Measurements from ENCODE around the gene AP2B1. TPM values are rescaled to one million over a fixed set of nuclear protein-coding genes. Genes with fewer than 3 reads are reported as not detected.
A peak's percentile ranks its signal among the peaks of the same experiment; 100 is the strongest.

The AP2B1 gene
- total RNA-seq, 1 experiment from 2014 or later: 82.7 TPM

DNA sequence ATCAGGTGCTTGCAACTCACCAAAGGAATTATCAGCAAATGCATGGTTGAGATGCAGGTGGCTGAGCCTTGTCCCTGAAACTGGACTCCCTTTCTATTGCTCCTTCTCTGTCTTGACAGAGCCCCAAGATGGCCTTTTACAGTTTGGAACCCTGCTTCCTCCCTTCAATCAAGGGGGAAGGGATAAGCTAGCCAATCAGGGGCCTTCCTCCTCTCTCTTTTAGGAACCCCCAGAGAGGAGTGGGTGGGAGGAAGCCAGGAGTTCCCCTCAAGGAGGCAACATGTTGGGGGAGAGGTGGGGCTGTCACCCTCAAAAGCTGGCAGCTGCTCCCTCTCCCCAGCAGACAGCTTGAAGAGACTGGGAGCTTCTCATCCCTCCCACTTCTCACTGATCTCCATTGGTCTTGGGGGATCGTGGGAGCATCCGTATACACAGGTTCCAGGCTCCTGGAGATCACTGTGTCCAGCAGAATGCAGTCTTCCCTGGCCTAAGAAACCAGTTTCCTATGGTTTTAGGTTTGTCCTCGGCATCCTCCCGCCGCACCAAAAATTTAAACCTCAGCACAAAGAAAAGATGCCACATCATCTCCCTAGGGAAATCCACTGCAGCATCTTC is 151.5 kb downstream of the AP2B1 start:
- H3K4me2 ChIP-seq (ENCODE audit: low read depth, low read length, poor library complexity, severe bottlenecking): no peak overlapping the region
- no peak overlapping the region for H3K27ac ChIP-seq (ENCODE audit: low read length)
- no peaks in the 10 kb centered on the region for H3K4me1 ChIP-seq (ENCODE audit: low read length)
- no peaks in the 10 kb centered on the region for H3K9me3 ChIP-seq (ENCODE audit: low read length)
- H3K9ac ChIP-seq (ENCODE audit: low read length): no peak overlapping the region
- 0 out of 2 replicates have a peak, but pooled peaks cover 3% of the 10 kb centered on the region for H4K20me1 ChIP-seq (ENCODE audit: insufficient read depth, low read depth, low read length)
- no peaks in the 10 kb centered on the region for H3K36me3 ChIP-seq (ENCODE audit: insufficient read depth, low read length)
- no peak overlapping the region for H3K4me3 ChIP-seq (ENCODE audit: low read length)
- no peaks in the 10 kb centered on the region for H3K9me2 ChIP-seq (replicated peaks; ENCODE audit: insufficient read depth, low read length)
- DNase-seq: no peak
- H3K79me2 ChIP-seq (ENCODE audit: low read length): no peaks in the 10 kb centered on the region
- H2AFZ ChIP-seq (ENCODE audit: low read length): no peak overlapping the region
- no peaks in the 10 kb centered on the region for H3K27me3 ChIP-seq (ENCODE audit: low read length)

DNA sequence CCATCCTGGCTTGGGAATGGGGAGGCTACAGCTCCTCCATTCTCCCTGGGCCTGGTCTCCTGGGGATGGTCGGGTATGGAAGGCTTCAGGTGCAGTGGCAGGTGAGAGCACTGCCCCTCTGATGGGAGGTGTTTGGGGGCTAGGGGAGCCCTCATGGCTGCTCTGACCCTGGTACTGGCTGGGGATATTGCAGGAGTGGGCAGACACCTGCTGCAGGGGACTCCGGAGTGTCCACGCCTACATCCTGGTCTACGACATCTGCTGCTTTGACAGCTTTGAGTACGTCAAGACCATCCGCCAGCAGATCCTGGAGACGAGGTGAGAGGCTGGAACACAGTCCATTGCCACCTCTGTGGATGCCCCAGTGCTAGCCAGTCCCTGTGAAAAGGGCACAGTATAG is 153.1 kb downstream of the AP2B1 start:
- H3K9ac ChIP-seq (ENCODE audit: low read length): no peak overlapping the region
- no peaks in the 10 kb centered on the region for H3K9me3 ChIP-seq (ENCODE audit: low read length)
- no peak for DNase-seq
- 0 out of 2 replicates have a peak, but pooled peaks cover 4% of the 10 kb centered on the region for H4K20me1 ChIP-seq (ENCODE audit: insufficient read depth, low read depth, low read length)
- H3K27ac ChIP-seq (ENCODE audit: low read length): no peak overlapping the region
- H3K36me3 ChIP-seq (ENCODE audit: insufficient read depth, low read length): no peaks in the 10 kb centered on the region
- H3K27me3 ChIP-seq (ENCODE audit: low read length): no peaks in the 10 kb centered on the region
- no peaks in the 10 kb centered on the region for H3K4me1 ChIP-seq (ENCODE audit: low read length)
- no peaks in the 10 kb centered on the region for H3K9me2 ChIP-seq (replicated peaks; ENCODE audit: insufficient read depth, low read length)
- no peak overlapping the region for H3K4me2 ChIP-seq (ENCODE audit: low read depth, low read length, poor library complexity, severe bottlenecking)
- H3K79me2 ChIP-seq (ENCODE audit: low read length): no peaks in the 10 kb centered on the region
- H2AFZ ChIP-seq (ENCODE audit: low read length): no peak overlapping the region
- no peak overlapping the region for H3K4me3 ChIP-seq (ENCODE audit: low read length)

DNA sequence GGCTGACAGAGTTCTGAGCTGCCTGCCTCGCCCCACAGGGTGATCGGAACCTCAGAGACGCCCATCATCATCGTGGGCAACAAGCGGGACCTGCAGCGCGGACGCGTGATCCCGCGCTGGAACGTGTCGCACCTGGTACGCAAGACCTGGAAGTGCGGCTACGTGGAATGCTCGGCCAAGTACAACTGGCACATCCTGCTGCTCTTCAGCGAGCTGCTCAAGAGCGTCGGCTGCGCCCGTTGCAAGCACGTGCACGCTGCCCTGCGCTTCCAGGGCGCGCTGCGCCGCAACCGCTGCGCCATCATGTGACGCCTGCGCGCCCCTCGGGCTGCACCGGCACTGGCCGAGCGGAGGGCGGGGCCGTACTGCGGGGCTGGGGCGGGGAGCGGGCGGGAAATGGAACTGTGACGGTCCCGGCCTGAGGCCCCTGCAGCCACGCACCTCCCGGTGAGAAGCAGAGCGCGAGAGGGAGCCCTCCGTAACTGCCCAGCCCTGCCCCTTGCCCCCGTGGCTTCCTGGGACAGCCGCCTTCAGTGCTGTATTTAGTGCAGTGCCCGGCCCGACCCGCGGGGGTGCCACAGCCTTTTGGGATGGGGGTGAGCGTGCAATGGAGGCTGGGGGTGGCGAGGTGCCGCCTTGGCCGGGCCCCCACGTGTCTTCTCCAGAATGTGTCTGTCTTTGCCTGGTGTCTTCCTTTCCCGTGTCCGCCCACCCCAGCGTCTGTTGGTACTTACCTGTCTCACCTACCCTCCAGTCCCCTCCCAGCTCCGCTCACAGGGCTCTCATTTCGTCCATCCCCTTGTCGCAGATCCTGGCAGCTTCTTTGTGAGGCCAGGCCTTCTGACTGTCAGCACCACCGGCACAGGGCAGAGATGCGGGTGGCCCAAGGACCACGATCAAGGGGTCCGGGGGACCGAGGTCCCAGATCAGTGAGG is 154.1 kb downstream of the AP2B1 start:
- H2AFZ ChIP-seq (ENCODE audit: low read length): no peak overlapping the region
- H4K20me1 ChIP-seq (ENCODE audit: insufficient read depth, low read depth, low read length): 0 out of 2 replicates have a peak, but pooled peaks cover 4% of the 10 kb centered on the region
- no peak overlapping the region for H3K4me2 ChIP-seq (ENCODE audit: low read depth, low read length, poor library complexity, severe bottlenecking)
- no peaks in the 10 kb centered on the region for H3K79me2 ChIP-seq (ENCODE audit: low read length)
- H3K9me3 ChIP-seq (ENCODE audit: low read length): no peaks in the 10 kb centered on the region
- H3K9ac ChIP-seq (ENCODE audit: low read length): no peak overlapping the region
- no peak for DNase-seq
- no peaks in the 10 kb centered on the region for H3K9me2 ChIP-seq (replicated peaks; ENCODE audit: insufficient read depth, low read length)
- no peaks in the 10 kb centered on the region for H3K36me3 ChIP-seq (ENCODE audit: insufficient read depth, low read length)
- H3K27ac ChIP-seq (ENCODE audit: low read length): no peak overlapping the region
- H3K4me3 ChIP-seq (ENCODE audit: low read length): no peak overlapping the region
- H3K27me3 ChIP-seq (ENCODE audit: low read length): no peaks in the 10 kb centered on the region
- H3K4me1 ChIP-seq (ENCODE audit: low read length): no peaks in the 10 kb centered on the region

GRCh38 chr17:35742496-35742895 is 155.4 kb downstream of the AP2B1 start:
- no peak overlapping the region for H3K9ac ChIP-seq (ENCODE audit: low read length)
- no peak overlapping the region for H3K4me2 ChIP-seq (ENCODE audit: low read depth, low read length, poor library complexity, severe bottlenecking)
- H3K27me3 ChIP-seq (ENCODE audit: low read length): no peaks in the 10 kb centered on the region
- no peaks in the 10 kb centered on the region for H3K36me3 ChIP-seq (ENCODE audit: insufficient read depth, low read length)
- H2AFZ ChIP-seq (ENCODE audit: low read length): no peak overlapping the region
- DNase-seq: no peak
- no peaks in the 10 kb centered on the region for H3K79me2 ChIP-seq (ENCODE audit: low read length)
- no peaks in the 10 kb centered on the region for H3K9me2 ChIP-seq (replicated peaks; ENCODE audit: insufficient read depth, low read length)
- no peak overlapping the region for H3K4me3 ChIP-seq (ENCODE audit: low read length)
- H3K27ac ChIP-seq (ENCODE audit: low read length): no peak overlapping the region
- H3K4me1 ChIP-seq (ENCODE audit: low read length): no peaks in the 10 kb centered on the region
- 0 out of 2 replicates have a peak, but pooled peaks cover 4% of the 10 kb centered on the region for H4K20me1 ChIP-seq (ENCODE audit: insufficient read depth, low read depth, low read length)
- no peaks in the 10 kb centered on the region for H3K9me3 ChIP-seq (ENCODE audit: low read length)

DNA sequence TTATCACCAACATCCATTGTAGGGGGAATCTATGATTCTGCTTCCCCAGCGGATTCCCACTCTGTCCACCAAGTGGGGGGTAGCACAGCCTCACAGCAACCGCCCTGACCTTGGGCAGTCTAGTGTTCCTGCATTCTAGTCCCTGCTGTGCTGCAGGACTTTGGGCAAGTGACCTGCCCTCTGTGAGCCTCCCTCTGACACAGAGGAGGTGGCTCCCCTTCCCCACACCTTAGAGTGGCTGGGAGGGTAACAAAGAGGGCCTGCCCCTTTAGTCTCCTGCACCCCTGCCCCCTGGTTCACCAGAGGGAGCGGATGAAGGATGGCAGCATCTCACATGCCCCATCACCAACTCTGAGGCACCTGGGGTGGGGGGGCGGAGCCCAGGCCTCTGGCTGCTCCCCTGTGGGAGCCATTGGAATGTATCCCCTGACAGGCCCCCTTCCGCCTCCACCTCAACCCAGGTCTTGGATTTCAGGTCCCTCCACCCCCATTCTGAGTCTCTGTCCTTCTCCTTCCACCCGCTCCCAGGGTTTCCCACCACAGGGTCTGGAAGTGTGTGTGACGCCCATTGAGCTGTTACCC is 155.9 kb downstream of the AP2B1 start:
- H3K36me3 ChIP-seq (ENCODE audit: insufficient read depth, low read length): no peaks in the 10 kb centered on the region
- no peak for DNase-seq
- H2AFZ ChIP-seq (ENCODE audit: low read length): no peak overlapping the region
- no peaks in the 10 kb centered on the region for H3K79me2 ChIP-seq (ENCODE audit: low read length)
- no peaks in the 10 kb centered on the region for H3K9me3 ChIP-seq (ENCODE audit: low read length)
- no peaks in the 10 kb centered on the region for H3K27me3 ChIP-seq (ENCODE audit: low read length)
- H4K20me1 ChIP-seq (ENCODE audit: insufficient read depth, low read depth, low read length): 0 out of 2 replicates have a peak, but pooled peaks cover 4% of the 10 kb centered on the region
- H3K9me2 ChIP-seq (replicated peaks; ENCODE audit: insufficient read depth, low read length): no peaks in the 10 kb centered on the region
- H3K4me3 ChIP-seq (ENCODE audit: low read length): no peak overlapping the region
- H3K4me2 ChIP-seq (ENCODE audit: low read depth, low read length, poor library complexity, severe bottlenecking): no peak overlapping the region
- H3K27ac ChIP-seq (ENCODE audit: low read length): no peak overlapping the region
- no peak overlapping the region for H3K9ac ChIP-seq (ENCODE audit: low read length)
- H3K4me1 ChIP-seq (ENCODE audit: low read length): no peaks in the 10 kb centered on the region

- Histone ChIP-seq H3K9me2 (replicated peaks; ENCODE audit: insufficient read depth, low read length) (no peaks in the 10 kb centered on the region), H3K4me3 (ENCODE audit: low read length) (no peak overlapping the region), H3K36me3 (ENCODE audit: insufficient read depth, low read length) (no peaks in the 10 kb centered on the region), H2AFZ (ENCODE audit: low read length) (no peak overlapping the region), H4K20me1 (ENCODE audit: insufficient read depth, low read depth, low read length) (0 out of 2 replicates have a peak, but pooled peaks cover 4% of the 10 kb centered on the region), H3K27ac (ENCODE audit: low read length) (no peak overlapping the region), H3K9me3 (ENCODE audit: low read length) (no peaks in the 10 kb centered on the region), H3K79me2 (ENCODE audit: low read length) (no peaks in the 10 kb centered on the region), H3K9ac (ENCODE audit: low read length) (no peak overlapping the region), H3K4me1 (ENCODE audit: low read length) (no peaks in the 10 kb centered on the region), H3K4me2 (ENCODE audit: low read depth, low read length, poor library complexity, severe bottlenecking) (no peak overlapping the region), H3K27me3 (ENCODE audit: low read length) (no peaks in the 10 kb centered on the region)
- peak; percentile 78 for DNase-seq
Observed at GRCh38 chr17:35743626-35744328, 156.7 kb downstream of the AP2B1 start.

- Histone ChIP-seq H3K36me3 (ENCODE audit: insufficient read depth, low read length) (no peaks in the 10 kb centered on the region), H3K27me3 (ENCODE audit: low read length) (no peaks in the 10 kb centered on the region), H3K4me2 (ENCODE audit: low read depth, low read length, poor library complexity, severe bottlenecking) (no peak overlapping the region), H3K27ac (ENCODE audit: low read length) (no peak overlapping the region), H2AFZ (ENCODE audit: low read length) (no peak overlapping the region), H4K20me1 (ENCODE audit: insufficient read depth, low read depth, low read length) (0 out of 2 replicates have a peak, but pooled peaks cover 4% of the 10 kb centered on the region), H3K79me2 (ENCODE audit: low read length) (no peaks in the 10 kb centered on the region), H3K4me1 (ENCODE audit: low read length) (no peaks in the 10 kb centered on the region), H3K9ac (ENCODE audit: low read length) (no peak overlapping the region), H3K9me3 (ENCODE audit: low read length) (no peaks in the 10 kb centered on the region), H3K9me2 (replicated peaks; ENCODE audit: insufficient read depth, low read length) (no peaks in the 10 kb centered on the region), H3K4me3 (ENCODE audit: low read length) (no peak overlapping the region)
- DNase-seq: no peak
Observed at GRCh38 chr17:35744830-35745229, 157.7 kb downstream of the AP2B1 start.

Data from Karpas-422 (cell line).